A549 treated with AZD2906 at 1 μM for 4 hours (cell line): ENCODE data around the gene SRCAP. TPM values are rescaled to one million over a fixed set of nuclear protein-coding genes. Genes with fewer than 3 reads are reported as not detected.

Source experiments
- total RNA-seq: library from RNA; stranded (reverse); fragments of 200-300 nt; extraction: Qiagen RNA extraction; gene quantifications from 5 replicates; pipeline ENCODE4 v1.2.3, GENCODE V29; 2022

The SRCAP gene
- total RNA-seq = 16.0 to 26.6 TPM (median 17.8 TPM) in 5 replicates

GRCh38 chr16:30698816-30699614 lies at the start of gene SRCAP:
Gene SRCAP, plus strand, starts transcription at chr16:30699171. Its CDS starts 1,654 bp downstream, at chr16:30700825.

GRCh38 chr16:30650369-30651123 lies 48.4 kb upstream of the SRCAP start, which contains the start of gene PRR14:
Gene PRR14, plus strand, starts transcription at chr16:30650960. Its CDS starts 686 bp downstream, at chr16:30651646.

GRCh38 chr16:30657866-30658730 lies 40.9 kb upstream of the SRCAP start, which contains the start of gene FBRS:
Gene FBRS, plus strand, starts transcription at chr16:30658431. Its CDS starts 1,088 bp downstream, at chr16:30659519.

GRCh38 chr16:30747799-30748633 lies 49.0 kb downstream of the SRCAP start, which contains the start of gene PHKG2:
Gene PHKG2, plus strand, starts transcription at chr16:30748425. Its CDS starts 396 bp downstream, at chr16:30748821.

GRCh38 chr16:30761928-30762902 lies 63.2 kb downstream of the SRCAP start, which contains the start of the genes CFAP119 and RNF40:
Gene CFAP119, minus strand, starts transcription at chr16:30762062. Its CDS starts 314 bp downstream, at chr16:30761748.
Gene RNF40, plus strand, starts transcription at chr16:30762322. Its CDS starts 224 bp downstream, at chr16:30762546.

GRCh38 chr16:30786936-30787612 lies 88.1 kb downstream of the SRCAP start, which contains the start of gene ZNF629:
Gene ZNF629, minus strand, starts transcription at chr16:30787205. Its CDS starts 2,723 bp downstream, at chr16:30784482.

Other genes starting within 250 kb of the SRCAP start
- 0.07 to 0.18 TPM (median 0.14 TPM) in 5 replicates for gene ITGAL, start 226.4 kb upstream of the SRCAP start, total RNA-seq
- 38.2 to 49.1 TPM (median 46.7 TPM) in 5 replicates for gene ZNF768, start 172.6 kb upstream of the SRCAP start, total RNA-seq
- gene ZNF747, start 164.3 kb upstream of the SRCAP start, total RNA-seq = 3.4 to 4.7 TPM (median 4.3 TPM) in 5 replicates
- 4.7 to 6.7 TPM (median 5.8 TPM) in 5 replicates for gene ZNF764, start 140.8 kb upstream of the SRCAP start, total RNA-seq
- 4.7 to 7.8 TPM (median 7.0 TPM) in 5 replicates for gene ZNF688, start 127.5 kb upstream of the SRCAP start, total RNA-seq
- gene ZNF785, start 113.5 kb upstream of the SRCAP start, total RNA-seq = not detected in 5 replicates
- 8.2 to 9.0 TPM (median 8.4 TPM) in 5 replicates for gene ZNF689, start 88.8 kb upstream of the SRCAP start, total RNA-seq
- 17.0 to 24.3 TPM (median 24.0 TPM) in 5 replicates for gene PRR14, start 48.2 kb upstream of the SRCAP start, total RNA-seq
- gene FBRS, start 40.7 kb upstream of the SRCAP start, total RNA-seq = 28.4 to 43.5 TPM (median 42.0 TPM) in 5 replicates
- gene PHKG2, start 49.3 kb downstream of the SRCAP start, total RNA-seq = 19.5 to 30.8 TPM (median 26.9 TPM) in 5 replicates
- 4.5 to 9.0 TPM (median 8.0 TPM) in 5 replicates for gene CFAP119, start 62.9 kb downstream of the SRCAP start, total RNA-seq
- 70.9 to 82.8 TPM (median 79.3 TPM) in 5 replicates for gene RNF40, start 63.2 kb downstream of the SRCAP start, total RNA-seq
- gene ZNF629, start 88.0 kb downstream of the SRCAP start, total RNA-seq = 16.0 to 19.7 TPM (median 17.4 TPM) in 5 replicates
- 26.3 to 45.4 TPM (median 43.8 TPM) in 5 replicates for gene BCL7C, start 194.9 kb downstream of the SRCAP start, total RNA-seq
- gene CTF1, start 197.4 kb downstream of the SRCAP start, total RNA-seq = 0.16 to 0.29 TPM (median 0.17 TPM) in 5 replicates
- 12.0 to 20.0 TPM (median 16.8 TPM) in 5 replicates for gene FBXL19, start 224.4 kb downstream of the SRCAP start, total RNA-seq
- 10.3 to 14.7 TPM (median 12.3 TPM) in 5 replicates for gene ORAI3, start 249.9 kb downstream of the SRCAP start, total RNA-seq